GM23248 (cell line): ENCODE data around the gene YPEL1. TPM values are rescaled to one million over a fixed set of nuclear protein-coding genes. Genes with fewer than 3 reads are reported as not detected.
"Not testable (repeated sequence)": the region's sequence is repeated elsewhere in the genome, so short reads cannot be mapped to it uniquely, and the experiment has no call there.

Experiments
- DNase-seq: peaks from one replicate; pipeline ENCODE4 v3.0.0-alpha.2; 2015
- H2AFZ ChIP-seq: fragments of 200-600 bp; sonication (generic); 2 replicates; pipeline ENCODE4 v1.6.1; 2016; ENCODE audit warnings: antibody characterized with exemption
- H3F3A ChIP-seq: fragments of 200-600 bp; sonication (generic); 2 replicates; pipeline ENCODE4 v1.6.1; 2016; ENCODE audit warnings: mild to moderate bottlenecking, antibody characterized with exemption, mixed run types; ENCODE audit not compliant: insufficient read depth
- H3K27ac ChIP-seq: fragments of 200-600 bp; sonication (generic); 2 replicates; pipeline ENCODE4 v1.5.1; 2016; ENCODE audit warnings: mild to moderate bottlenecking
- H3K27me3 ChIP-seq: fragments of 200-600 bp; sonication (generic); replicated peaks from 2 replicates; pipeline ENCODE4 v1.6.1; 2016; ENCODE audit warnings: mild to moderate bottlenecking; ENCODE audit not compliant: insufficient read depth
- H3K36me3 ChIP-seq: fragments of 200-600 bp; sonication (generic); 2 replicates; pipeline ENCODE4 v1.6.1; 2016; ENCODE audit warnings: low read depth, mild to moderate bottlenecking
- H3K4me1 ChIP-seq: fragments of 200-600 bp; sonication (generic); 2 replicates; pipeline ENCODE4 v1.6.1; 2016; ENCODE audit warnings: mild to moderate bottlenecking; ENCODE audit not compliant: insufficient read depth
- H3K4me2 ChIP-seq: fragments of 200-600 bp; sonication (generic); one replicate; pipeline ENCODE4 v1.6.1; 2016; ENCODE audit warnings: mild to moderate bottlenecking; ENCODE audit not compliant: unreplicated experiment
- H3K4me3 ChIP-seq: fragments of 200-600 bp; sonication (generic); 2 replicates; pipeline ENCODE4 v1.5.1; 2016; ENCODE audit warnings: mild to moderate bottlenecking
- H3K79me2 ChIP-seq: fragments of 200-600 bp; sonication (generic); 2 replicates; pipeline ENCODE4 v1.6.1; 2016; ENCODE audit warnings: mild to moderate bottlenecking; ENCODE audit not compliant: insufficient read depth
- H3K9ac ChIP-seq: fragments of 200-600 bp; sonication (generic); 2 replicates; pipeline ENCODE4 v1.6.1; 2016; ENCODE audit warnings: mild to moderate bottlenecking
- H3K9me2 ChIP-seq: fragments of 200-600 bp; sonication (generic); 2 replicates; pipeline ENCODE4 v1.6.1; 2016; ENCODE audit warnings: mixed run types, mild to moderate bottlenecking, moderate library complexity; ENCODE audit not compliant: insufficient read depth
- H3K9me3 ChIP-seq: fragments of 200-600 bp; sonication (generic); one replicate; pipeline ENCODE4 v1.6.1; 2017; ENCODE audit warnings: low read depth
- H4K20me1 ChIP-seq: fragments of 200-600 bp; sonication (generic); 2 replicates; pipeline ENCODE4 v1.6.0; 2016; ENCODE audit not compliant: insufficient read depth
- EZH2 ChIP-seq: fragments of 200-600 bp; sonication (generic); IDR thresholded peaks from 2 replicates; pipeline ENCODE4 v1.6.1; 2018; ENCODE audit warnings: antibody characterized with exemption, mild to moderate bottlenecking; ENCODE audit not compliant: insufficient read depth, poor library complexity, severe bottlenecking
- EZH2phosphoT487 ChIP-seq: fragments of 200-600 bp; sonication (generic); IDR thresholded peaks from 2 replicates; pipeline ENCODE4 v1.6.1; 2018; ENCODE audit warnings: antibody characterized with exemption, moderate library complexity, mild to moderate bottlenecking, low read depth; ENCODE audit not compliant: insufficient read depth
- WGBS, 2 experiments: methylation state at CpG; one replicate each; pipeline ENCODE4 v1.1.6; 2015 to 2017; ENCODE audit warnings: low lambda C conversion rate in 2 of 2, low coverage in 1 of 2; ENCODE audit errors: missing lambda C conversion rate in 2 of 2; 5-methylcytosine and 5-hydroxymethylcytosine counted together
- in situ Hi-C: fragments of 300-500 bp; cut with MboI; formaldehyde crosslinking; loops from 2 replicates; pipeline ENCODE4 v1.15.0; 2020
- polyA plus RNA-seq: library from polyadenylated mRNA; unstranded; fragments of >200 nt; fragmentation: Nextera tagmentation; extraction: Ambion mirVana; gene quantifications from 2 replicates; pipeline ENCODE4 v1.2.1, GENCODE V29; 2016
- total RNA-seq: library from RNA; depleted of rRNA; stranded (reverse); fragments of >200 nt; shearing (Covaris generic); gene quantifications from 2 replicates; pipeline ENCODE4 v1.2.3, GENCODE V29; 2014

Gene YPEL1
- total and polyA plus RNA-seq, 2 experiments from 2014 or later: 0.22 to 1.1 TPM

DNA sequence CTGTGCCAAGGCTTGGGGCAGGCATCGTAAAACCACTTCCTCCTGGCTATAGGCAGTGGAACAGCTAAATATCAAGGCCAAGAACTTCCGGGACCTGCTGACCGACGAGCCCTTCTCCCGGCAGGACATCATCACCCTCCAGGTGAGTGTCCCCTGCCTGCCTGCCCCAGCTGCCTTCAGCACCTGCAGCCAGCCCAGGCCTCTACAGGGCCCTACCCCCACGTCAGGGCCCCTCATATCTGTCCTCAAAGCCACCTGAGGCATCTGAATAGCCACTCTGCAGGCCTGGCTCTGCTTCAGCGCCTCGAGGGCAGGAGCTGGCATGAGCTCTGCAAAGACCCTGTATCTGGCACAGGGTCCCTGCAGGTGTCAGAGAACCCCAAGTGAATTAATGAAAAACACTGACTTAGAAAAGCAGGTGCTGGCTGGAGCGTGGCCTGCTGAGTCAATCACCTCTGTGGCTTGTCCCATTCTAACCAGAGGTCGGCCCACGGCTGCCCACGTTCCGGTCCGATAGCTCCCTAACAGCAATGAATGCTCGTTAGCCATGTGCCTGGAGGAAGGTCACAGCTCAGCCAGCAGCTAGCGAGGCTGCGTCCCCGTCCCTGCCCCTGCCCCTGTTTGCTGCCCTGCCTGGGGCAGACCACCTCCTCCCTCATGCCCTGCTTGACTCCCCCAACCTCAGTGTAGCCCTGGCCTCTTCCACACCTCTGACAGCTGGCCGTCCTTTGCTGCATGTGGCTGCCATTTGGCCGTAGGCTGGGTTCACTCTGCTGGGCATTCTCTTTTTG is 53.0 kb downstream of the YPEL1 start:
- no peaks in the 10 kb centered on the region for H3K79me2 ChIP-seq
- H4K20me1 ChIP-seq: no peaks in the 10 kb centered on the region
- TF ChIP-seq EZH2: no peak
- no peak for TF ChIP-seq EZH2phosphoT487
- WGBS, 2 experiments: 93 to 99% methylated on average over 19 to 20 of the region's 20 CpGs
- H3K4me1 ChIP-seq: no peaks in the 10 kb centered on the region
- in situ Hi-C loops: no loop called here
- H3K27ac ChIP-seq: no peak overlapping the region
- H3F3A ChIP-seq: no peaks in the 10 kb centered on the region
- no peak overlapping the region for H2AFZ ChIP-seq
- H3K9me3 ChIP-seq: no peaks in the 10 kb centered on the region
- no peaks in the 10 kb centered on the region for H3K36me3 ChIP-seq
- H3K9ac ChIP-seq: no peak overlapping the region
- no peaks in the 10 kb centered on the region for H3K27me3 ChIP-seq
- H3K4me2 ChIP-seq: no peak overlapping the region
- H3K4me3 ChIP-seq: no peak overlapping the region
- H3K9me2 ChIP-seq: no peaks in the 10 kb centered on the region
- no peak for DNase-seq

GRCh38 chr22:21681566-21682370 is 53.8 kb downstream of the YPEL1 start:
- Histone ChIP-seq H4K20me1 (no peaks in the 10 kb centered on the region), H3F3A (no peaks in the 10 kb centered on the region), H3K4me1 (no peaks in the 10 kb centered on the region), H3K79me2 (no peaks in the 10 kb centered on the region), H3K4me3 (no peak overlapping the region), H3K9me3 (no peaks in the 10 kb centered on the region), H2AFZ (no peak overlapping the region), H3K9ac (no peak overlapping the region), H3K9me2 (no peaks in the 10 kb centered on the region), H3K27me3 (no peaks in the 10 kb centered on the region), H3K4me2 (no peak overlapping the region), H3K27ac (no peak overlapping the region), H3K36me3 (no peaks in the 10 kb centered on the region)
- peak; percentile 31 for DNase-seq
- WGBS, 2 experiments: 75% methylated on average over 24 of the region's 24 CpGs
- TF ChIP-seq EZH2 (no peak), EZH2phosphoT487 (no peak)
- in situ Hi-C loops: no loop called here

GRCh38 chr22:21680830-21681565 is 54.6 kb downstream of the YPEL1 start:
- in situ Hi-C loops: no loop called here
- 91 to 92% methylated on average over 21 of the region's 21 CpGs for WGBS, 2 experiments

DNA sequence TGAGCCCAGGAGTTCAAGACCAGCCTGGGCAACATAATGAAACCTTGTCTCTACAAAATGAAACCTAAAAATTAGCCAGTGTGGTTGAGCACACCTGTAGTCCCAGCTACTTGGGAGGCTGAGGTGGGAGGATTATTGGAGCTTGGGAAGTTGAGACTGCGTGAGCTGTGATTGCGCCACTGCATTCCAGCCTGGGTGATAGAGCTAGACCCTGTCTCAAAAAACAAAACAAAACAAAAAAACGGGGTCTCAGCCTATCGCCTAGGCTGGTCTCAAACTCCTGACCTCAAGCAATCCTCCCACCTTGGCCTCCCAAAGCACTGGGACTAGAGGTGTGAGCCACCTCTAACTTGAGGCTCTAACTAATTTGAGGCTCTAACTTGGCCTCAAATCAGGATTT is 56.2 kb downstream of the YPEL1 start:
- Histone ChIP-seq H3K4me2 (no peak overlapping the region), H3K9me3 (no peaks in the 10 kb centered on the region), H3K27ac (no peak overlapping the region), H4K20me1 (no peaks in the 10 kb centered on the region), H3K36me3 (peaks cover 4% of the 10 kb centered on the region; the same call in 1 of the 2 replicates), H3K9ac (no peak overlapping the region), H2AFZ (no peak overlapping the region), H3K4me1 (no peaks in the 10 kb centered on the region), H3K27me3 (no peaks in the 10 kb centered on the region), H3F3A (no peaks in the 10 kb centered on the region), H3K79me2 (no peaks in the 10 kb centered on the region), H3K9me2 (no peaks in the 10 kb centered on the region), H3K4me3 (no peak overlapping the region)
- no peak for DNase-seq
- 74 to 75% methylated on average over 4 of the region's 4 CpGs for WGBS, 2 experiments
- in situ Hi-C loops: no loop called here
- TF ChIP-seq EZH2 (no peak), EZH2phosphoT487 (no peak)

More at GRCh38 chr22:21680830-21681565, 54.6 kb downstream of the YPEL1 start:
- Histone ChIP-seq H3K9me3 (no peaks in the 10 kb centered on the region), H3K4me2 (no peak overlapping the region), H4K20me1 (no peaks in the 10 kb centered on the region), H2AFZ (no peak overlapping the region), H3K4me3 (no peak overlapping the region), H3K27ac (no peak overlapping the region), H3K9ac (no peak overlapping the region), H3K79me2 (no peaks in the 10 kb centered on the region), H3K36me3 (no peaks in the 10 kb centered on the region), H3K9me2 (no peaks in the 10 kb centered on the region), H3K27me3 (no peaks in the 10 kb centered on the region), H3F3A (no peaks in the 10 kb centered on the region), H3K4me1 (no peaks in the 10 kb centered on the region)
- TF ChIP-seq EZH2 (no peak), EZH2phosphoT487 (no peak)
- DNase-seq: no peak

DNA sequence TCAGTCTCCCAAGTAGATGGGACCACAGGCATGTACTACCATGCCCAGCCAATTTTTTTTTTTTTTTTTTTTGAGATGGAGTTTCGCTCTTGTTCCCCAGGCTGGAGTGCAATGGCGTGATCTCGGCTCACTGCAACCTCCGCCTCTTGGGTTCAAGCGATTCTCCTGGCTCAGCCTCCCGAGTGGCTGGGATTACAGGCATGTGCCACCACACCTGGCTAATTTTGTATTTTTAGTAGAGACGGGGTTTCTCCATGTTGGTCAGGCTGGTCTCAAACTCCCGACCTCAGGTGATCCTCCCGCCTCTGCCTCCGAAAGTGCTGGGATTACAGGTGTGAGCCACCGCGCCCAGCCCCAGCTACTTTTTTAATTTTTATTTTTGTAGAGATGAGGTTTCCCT is 56.8 kb downstream of the YPEL1 start:
- H3K4me3 ChIP-seq, H3K4me2 ChIP-seq, in situ Hi-C loops: not testable (repeated sequence)

More for the DNA sequence above, 56.8 kb downstream of the YPEL1 start:
- not testable (repeated sequence) for H3K27ac ChIP-seq, DNase-seq, H3F3A ChIP-seq, H3K4me1 ChIP-seq, H3K36me3 ChIP-seq, H3K27me3 ChIP-seq, H3K79me2 ChIP-seq, H3K9ac ChIP-seq, H4K20me1 ChIP-seq, H2AFZ ChIP-seq, H3K9me3 ChIP-seq, H3K9me2 ChIP-seq
- WGBS, 2 experiments: 94 to 98% methylated on average over 12 of the region's 12 CpGs
